ENCODE data around the gene TMEM259. TPM values are rescaled to one million over a fixed set of nuclear protein-coding genes. Genes with fewer than 3 reads are reported as not detected.

The TMEM259 gene
- total and polyA plus RNA-seq, 9 of the 15 experiments (the other 6 are each of a cell fraction or from before 2014, with no cell fraction given) = 0.52 to 231 (median 63.6) TPM

- no peak for TF ChIP-seq RAD21 (CRISPR knock-in tag; conservative IDR thresholded peaks at IDR 0.05 in 1 of 2, IDR thresholded peaks at IDR 0.05 in 1 of 2)
- no peak for TF ChIP-seq CBX8 (IDR thresholded peaks at IDR 0.05; ENCODE audit: borderline replicate concordance, extremely low read depth, low read depth, low read length, poor library complexity, severe bottlenecking)
- TF ChIP-seq ZFP1 (CRISPR knock-in tag; IDR thresholded peaks at IDR 0.05) = no peak
- TF ChIP-seq, protein P1, sequence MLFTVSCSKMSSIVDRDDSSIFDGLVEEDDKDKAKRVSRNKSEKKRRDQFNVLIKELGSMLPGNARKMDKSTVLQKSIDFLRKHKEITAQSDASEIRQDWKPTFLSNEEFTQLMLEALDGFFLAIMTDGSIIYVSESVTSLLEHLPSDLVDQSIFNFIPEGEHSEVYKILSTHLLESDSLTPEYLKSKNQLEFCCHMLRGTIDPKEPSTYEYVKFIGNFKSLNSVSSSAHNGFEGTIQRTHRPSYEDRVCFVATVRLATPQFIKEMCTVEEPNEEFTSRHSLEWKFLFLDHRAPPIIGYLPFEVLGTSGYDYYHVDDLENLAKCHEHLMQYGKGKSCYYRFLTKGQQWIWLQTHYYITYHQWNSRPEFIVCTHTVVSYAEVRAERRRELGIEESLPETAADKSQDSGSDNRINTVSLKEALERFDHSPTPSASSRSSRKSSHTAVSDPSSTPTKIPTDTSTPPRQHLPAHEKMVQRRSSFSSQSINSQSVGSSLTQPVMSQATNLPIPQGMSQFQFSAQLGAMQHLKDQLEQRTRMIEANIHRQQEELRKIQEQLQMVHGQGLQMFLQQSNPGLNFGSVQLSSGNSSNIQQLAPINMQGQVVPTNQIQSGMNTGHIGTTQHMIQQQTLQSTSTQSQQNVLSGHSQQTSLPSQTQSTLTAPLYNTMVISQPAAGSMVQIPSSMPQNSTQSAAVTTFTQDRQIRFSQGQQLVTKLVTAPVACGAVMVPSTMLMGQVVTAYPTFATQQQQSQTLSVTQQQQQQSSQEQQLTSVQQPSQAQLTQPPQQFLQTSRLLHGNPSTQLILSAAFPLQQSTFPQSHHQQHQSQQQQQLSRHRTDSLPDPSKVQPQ (CRISPR knock-in tag; IDR thresholded peaks at IDR 0.05; ENCODE audit: borderline replicate concordance) = no peak
- no peak for TF ChIP-seq SMAD1 (IDR thresholded peaks at IDR 0.05; ENCODE audit: low read depth, low read length, partially characterized antibody)
- no peak for TF ChIP-seq ZKSCAN8 (CRISPR knock-in tag; IDR thresholded peaks at IDR 0.05)
- TF ChIP-seq, protein P2, sequence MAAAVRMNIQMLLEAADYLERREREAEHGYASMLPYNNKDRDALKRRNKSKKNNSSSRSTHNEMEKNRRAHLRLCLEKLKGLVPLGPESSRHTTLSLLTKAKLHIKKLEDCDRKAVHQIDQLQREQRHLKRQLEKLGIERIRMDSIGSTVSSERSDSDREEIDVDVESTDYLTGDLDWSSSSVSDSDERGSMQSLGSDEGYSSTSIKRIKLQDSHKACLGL (CRISPR knock-in tag; IDR thresholded peaks at IDR 0.05; ENCODE audit: borderline replicate concordance, poor library complexity, severe bottlenecking) = peak; percentile 5
- TF ChIP-seq POLR2AphosphoS2 (IDR thresholded peaks at IDR 0.05; ENCODE audit: low read length) = no peak; the same call in 1 of the 2 replicates
- no peak for TF ChIP-seq L3MBTL2 (IDR thresholded peaks at IDR 0.05)
- TF ChIP-seq ZNF583 (CRISPR knock-in tag; IDR thresholded peaks at IDR 0.05) = no peak
- no peak for TF ChIP-seq PPARD (CRISPR knock-in tag; IDR thresholded peaks at IDR 0.05)
- peak; percentile 84 for TF ChIP-seq PHF20 (IDR thresholded peaks at IDR 0.05; ENCODE audit: partially characterized antibody)
- TF ChIP-seq E2F3 (CRISPR knock-in tag; IDR thresholded peaks at IDR 0.05) = no peak
- TF ChIP-seq FOXK1 (CRISPR knock-in tag; IDR thresholded peaks at IDR 0.05; ENCODE audit: borderline replicate concordance) = 0 out of 2 replicates have a peak, but pooled peaks have one; percentile 11
- TF ChIP-seq ATF3 (IDR thresholded peaks at IDR 0.05) = peak; percentile 88
- TF ChIP-seq ATF3 (CRISPR knock-in tag; conservative IDR thresholded peaks at IDR 0.05) = no peak
- peak; percentile 85 for TF ChIP-seq MXI1 (IDR thresholded peaks at IDR 0.05; ENCODE audit: low read depth, low read length)
- TF ChIP-seq ELK1 (CRISPR knock-in tag; IDR thresholded peaks at IDR 0.05) = no peak
- no peak for TF ChIP-seq TAF9B (IDR thresholded peaks at IDR 0.05; ENCODE audit: partially characterized antibody)
- TF ChIP-seq, protein P3, sequence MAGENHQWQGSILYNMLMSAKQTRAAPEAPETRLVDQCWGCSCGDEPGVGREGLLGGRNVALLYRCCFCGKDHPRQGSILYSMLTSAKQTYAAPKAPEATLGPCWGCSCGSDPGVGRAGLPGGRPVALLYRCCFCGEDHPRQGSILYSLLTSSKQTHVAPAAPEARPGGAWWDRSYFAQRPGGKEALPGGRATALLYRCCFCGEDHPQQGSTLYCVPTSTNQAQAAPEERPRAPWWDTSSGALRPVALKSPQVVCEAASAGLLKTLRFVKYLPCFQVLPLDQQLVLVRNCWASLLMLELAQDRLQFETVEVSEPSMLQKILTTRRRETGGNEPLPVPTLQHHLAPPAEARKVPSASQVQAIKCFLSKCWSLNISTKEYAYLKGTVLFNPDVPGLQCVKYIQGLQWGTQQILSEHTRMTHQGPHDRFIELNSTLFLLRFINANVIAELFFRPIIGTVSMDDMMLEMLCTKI (IDR thresholded peaks at IDR 0.05; ENCODE audit: partially characterized antibody) = no peak
These were observed 21.1 kb upstream of the TMEM259 start (continued) for GRCh38 chr19:1041835-1042685.
